ENCODE results near the gene SPOCK1.
"Not testable (repeated sequence)": the region's sequence is repeated elsewhere in the genome, so short reads cannot be mapped to it uniquely, and the experiment has no call there.

Gene SPOCK1

DNA sequence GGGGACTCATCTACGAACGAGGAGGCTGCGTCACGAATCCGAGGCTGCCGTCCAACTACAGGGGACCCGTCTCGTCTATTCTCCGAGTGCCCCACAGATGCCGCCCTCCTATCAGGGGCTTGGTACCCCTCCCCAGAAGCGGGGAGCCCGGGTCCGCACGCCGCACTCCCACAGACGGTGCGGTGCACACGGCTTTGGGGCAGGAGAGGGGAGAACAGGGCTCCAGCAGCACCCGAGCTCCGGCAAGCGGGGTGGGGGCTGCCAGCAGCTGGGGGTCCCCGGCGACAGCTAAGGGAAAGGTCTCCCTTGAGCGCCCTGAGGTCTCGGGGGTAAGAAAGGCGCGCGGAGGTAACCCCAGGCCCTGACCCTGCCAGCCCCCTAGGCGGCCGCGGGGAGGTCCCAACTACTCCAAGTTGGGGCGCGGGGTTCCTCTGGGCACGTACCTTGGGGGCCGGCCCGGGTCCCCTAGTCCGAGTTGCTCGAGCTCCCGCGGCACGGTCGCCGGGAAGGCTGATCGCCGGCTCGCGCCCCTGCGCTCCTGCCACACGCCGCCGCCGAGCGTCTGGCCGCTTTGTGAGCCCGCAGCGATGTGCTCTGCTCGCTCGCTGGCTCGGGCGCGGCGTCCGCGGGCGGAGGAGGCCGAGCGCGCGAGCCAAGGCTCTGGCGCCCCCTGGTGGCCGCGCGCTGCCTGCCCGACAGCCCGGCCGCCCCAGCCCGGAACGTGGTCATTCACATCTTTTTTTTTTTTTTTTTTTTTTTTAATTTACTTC, at the start of gene SPOCK1:
Gene SPOCK1 (minus strand): TSS at position 591 of the 770 bp plus-strand sequence.
- peak; percentile 5 to 16 (median 12) for DNase-seq

DNA sequence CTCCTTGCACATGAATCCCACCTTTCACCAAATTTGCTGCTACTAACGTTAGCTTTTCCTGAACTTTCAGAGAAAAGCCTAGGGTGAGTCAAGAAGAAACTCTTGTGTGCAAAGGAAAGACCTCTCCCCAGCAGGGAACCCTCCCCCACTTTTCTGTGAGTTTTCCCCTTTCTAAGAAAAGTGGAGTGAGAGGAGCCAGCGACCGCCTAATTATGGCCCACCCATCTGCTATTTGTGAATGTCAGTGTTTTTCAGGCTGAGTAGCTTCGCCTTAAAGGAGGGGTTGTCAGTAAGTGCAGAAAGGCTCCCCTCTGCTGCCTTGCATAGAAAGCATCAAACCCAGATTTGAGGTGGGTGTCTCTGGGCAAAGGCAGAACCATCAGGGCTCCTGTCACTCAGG, 46.8 kb upstream of the SPOCK1 start:
- no peak for DNase-seq

DNA sequence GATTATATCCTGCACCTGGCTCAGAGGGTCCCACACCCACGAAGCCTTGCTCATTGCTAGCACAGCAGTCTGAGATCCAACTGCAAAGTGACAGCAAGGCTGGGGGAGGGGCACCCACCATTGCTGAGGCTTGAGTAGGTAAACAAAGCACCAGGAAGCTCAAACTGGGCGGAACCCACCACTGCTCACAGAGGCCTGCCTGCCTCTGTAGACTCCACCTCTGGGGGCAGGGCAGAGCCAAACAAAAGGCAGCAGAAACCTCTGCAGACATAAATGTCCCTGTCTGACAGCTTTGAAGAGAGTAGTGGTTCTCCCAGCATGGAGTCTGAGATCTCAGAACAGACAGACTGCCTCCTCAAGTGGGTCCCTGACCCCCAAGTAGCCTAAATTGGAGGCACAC, 36.3 kb upstream of the SPOCK1 start:
- DNase-seq, result not testable (repeated sequence)

DNA sequence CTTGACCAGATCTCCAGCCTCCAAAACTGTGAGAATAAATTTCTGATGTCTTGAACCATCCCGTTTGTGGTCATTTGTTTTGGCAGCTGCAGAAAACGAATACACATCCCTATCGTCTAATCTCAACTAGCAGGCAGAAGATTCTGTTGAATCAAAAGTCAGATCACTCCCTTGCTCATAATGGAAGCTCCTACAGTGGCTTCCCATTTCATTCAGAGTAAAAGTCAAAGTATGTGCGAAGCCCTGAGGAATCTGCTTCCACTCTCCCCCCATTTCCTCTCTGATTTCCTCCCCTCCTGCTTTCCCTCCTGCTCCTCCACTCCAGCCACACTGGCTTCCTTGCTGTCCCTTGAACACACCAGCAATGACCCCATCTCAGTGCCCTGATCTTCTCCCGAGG, 34.8 kb upstream of the SPOCK1 start:
- DNase-seq, result no peak

DNA sequence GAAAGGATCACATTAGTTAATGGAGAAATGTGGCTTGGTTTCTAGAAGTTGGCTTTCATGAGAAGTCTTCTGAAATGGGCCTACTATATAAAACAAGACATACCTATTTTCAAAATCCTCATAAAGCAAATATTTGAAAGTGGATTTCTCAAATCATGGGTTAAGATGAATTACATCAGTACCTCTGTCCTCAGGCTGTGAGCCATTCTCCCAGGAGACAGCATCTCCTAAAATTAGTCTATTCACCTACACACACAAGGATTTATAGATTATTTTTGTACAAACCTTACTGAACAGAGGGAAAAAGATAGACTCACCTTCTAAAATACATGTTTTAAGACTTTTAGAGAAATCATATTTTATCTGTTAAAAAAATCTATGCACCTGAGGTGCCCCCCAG, 32.1 kb upstream of the SPOCK1 start:
- no peak for DNase-seq

DNA sequence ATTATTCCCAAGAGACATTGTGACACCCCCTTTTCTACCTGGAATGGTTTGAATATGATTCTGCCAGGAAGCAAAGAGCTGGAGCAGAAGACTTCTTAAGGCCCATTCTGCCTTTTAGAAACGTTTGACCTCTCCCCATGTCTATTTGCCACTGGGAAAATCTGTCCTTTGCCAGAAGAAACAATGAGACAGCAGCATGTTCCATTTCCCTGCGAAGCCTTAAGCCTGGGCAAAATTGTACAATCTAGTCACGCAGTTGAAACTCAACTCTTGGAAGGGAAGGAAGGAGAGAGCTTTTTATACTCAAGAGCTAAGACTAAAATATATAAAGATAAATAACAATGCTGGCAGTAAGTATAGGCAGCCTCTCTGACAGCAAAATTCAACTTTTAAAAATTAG, 22.1 kb upstream of the SPOCK1 start:
- DNase-seq, result no peak

DNA sequence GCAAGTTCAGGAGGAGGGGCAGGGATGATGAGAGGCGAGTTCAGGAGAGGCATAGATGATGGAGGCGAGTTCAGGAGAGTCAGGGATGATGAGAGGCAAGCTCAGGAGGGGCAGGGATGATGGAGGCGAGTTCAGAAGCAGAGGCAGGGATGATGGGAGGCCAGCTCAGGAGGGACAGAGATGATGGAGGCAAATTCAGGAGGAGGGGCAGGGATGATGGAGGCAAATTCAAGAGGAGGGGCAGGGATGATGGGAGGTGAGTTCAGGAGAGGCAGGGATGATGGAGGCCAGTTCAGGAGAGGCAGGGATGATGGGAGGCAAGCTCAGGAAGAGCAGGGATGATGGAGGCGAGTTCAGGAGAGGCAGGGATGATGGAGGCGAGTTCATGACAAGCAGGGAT, 17.8 kb upstream of the SPOCK1 start:
- no peak for DNase-seq

DNA sequence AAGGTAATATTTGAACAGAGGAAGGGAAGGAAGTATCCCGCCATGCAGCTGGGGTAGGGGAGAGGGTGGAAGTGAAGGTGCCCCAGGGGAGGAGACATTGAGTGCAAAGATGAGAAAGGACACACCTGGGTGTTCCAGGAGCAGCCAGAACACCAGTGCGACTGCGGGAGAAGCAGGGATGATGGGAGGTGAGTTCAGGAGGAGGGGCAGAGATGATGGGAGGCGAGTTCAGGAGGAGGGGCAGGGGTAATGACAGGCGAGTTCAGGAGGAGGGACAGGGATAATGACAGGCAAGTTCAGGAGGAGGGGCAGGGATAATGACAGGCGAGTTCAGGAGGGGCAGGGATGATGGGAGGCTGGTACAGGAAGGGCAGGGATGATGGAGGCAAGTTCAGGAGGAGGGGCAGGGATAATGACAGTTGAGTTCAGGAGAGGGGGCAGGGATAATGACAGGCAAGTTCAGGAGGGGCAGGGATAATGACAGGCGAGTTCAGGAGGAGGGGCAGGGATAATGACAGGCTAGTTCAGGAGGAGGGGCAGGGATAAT, 17.2 kb upstream of the SPOCK1 start:
- DNase-seq, result no peak

DNA sequence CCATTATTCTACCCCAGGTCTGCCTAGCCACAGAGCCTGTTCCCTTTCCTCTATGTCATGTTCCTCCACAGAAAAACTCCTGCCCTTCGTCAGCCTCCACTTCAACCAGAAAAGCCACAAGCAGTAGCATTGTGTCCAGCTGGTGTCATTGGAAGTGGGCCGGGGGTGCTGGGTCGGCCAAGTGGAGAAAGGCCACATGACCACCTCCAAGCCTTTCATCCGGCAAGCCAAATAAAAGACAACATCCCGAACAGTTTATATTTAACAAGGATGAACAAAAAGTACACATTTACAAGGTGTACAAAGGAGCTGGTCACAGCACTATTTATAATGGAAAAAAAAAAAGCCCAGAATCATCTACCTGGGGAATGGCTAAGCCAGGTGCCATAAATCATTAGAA, 16.1 kb upstream of the SPOCK1 start:
- no peak for DNase-seq

DNA sequence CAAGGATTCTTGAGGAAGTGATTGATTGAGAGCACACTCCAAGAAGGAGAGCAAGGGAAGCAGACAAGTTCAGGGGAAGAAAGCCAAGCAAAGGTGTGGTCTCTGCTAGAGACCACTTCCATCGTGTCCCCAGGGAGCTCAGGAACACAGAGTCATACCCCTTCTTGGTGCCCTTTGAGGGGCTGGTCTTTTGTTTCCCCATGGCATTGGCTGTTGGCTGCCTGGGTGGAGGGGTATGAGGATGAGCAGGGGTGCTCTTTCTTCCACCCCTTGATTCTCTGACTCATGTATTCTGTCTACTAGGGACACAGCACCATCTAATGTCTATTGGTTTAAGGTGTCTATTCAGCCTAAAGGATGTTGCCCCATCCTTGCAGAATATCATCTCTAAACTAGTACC, 11.5 kb upstream of the SPOCK1 start:
- DNase-seq, result no peak

DNA sequence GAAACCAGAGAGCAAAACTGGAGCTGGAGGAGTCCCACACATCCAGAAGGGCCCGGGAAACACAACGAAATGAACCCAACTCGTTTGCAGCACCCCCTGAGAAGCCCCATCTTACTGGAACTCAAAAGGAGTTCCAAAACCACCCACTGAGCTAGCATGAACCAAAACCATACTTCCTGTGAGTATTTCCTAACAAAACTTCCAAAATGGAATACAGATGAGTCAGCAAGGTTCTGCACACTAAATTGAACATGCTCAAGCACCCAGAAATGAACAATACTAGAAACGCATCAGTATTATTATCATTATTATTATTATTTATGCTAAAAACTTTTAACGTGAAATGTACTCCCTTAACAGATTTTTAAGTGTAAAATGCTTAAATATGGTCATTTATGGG, 8.0 kb upstream of the SPOCK1 start:
- DNase-seq, result no peak

DNA sequence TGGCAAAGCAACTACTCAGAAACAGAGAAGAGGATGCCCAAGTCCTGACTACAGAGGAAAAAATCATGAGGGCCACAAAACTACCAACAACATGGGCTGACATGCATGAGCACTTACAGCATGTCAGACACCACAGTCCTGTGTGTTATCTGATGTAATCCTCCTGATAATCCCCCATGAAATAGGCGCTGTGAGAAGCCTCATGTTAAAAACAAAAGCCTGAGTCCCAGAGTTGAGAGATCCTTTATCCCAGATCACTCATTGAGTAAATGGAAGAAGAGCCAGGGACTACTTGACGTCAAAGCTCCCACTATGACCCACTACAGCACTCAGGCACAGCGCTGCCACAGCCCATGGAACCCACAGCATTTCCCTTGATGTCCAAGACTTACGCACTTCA, 7.2 kb upstream of the SPOCK1 start:
- no peak for DNase-seq

DNA sequence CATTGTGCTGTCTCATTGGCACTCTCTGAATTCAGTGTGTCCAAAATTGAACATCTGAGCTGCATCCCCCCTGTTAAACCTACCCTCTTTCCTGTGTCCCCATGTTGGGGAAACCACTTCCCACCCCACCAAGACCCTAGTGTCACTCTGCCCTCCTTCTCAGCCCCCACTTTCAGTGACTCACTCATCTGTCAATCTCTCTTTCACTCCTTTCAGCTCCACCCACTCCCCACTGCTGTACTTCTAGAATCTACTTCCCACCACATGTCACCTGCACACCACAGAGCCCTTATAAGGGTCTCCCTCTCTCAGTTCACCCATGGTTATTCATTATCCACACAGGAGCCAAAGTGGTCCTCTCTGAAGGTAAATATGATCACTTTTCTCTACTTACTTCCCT, 5.8 kb upstream of the SPOCK1 start:
- DNase-seq, result no peak

DNA sequence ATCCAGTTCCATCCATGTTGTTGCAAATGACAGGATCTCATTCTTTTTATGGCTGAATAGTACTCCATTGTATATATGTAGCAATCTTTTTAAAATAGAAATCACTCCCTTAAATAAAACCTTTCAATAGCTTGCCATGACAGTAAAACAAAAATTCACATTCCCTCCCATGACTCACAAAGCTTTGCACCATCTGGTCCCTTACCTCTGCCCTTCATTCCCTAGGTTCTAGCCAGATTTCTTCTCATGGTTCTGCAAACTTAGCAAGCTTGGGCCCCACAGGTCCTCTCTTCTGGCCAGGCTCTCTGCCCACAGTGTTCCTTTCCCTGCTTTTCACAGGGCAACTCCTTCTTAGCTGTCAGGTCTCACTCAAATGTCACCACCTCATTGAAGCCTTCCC, 4.3 kb upstream of the SPOCK1 start:
- DNase-seq, result no peak

DNA sequence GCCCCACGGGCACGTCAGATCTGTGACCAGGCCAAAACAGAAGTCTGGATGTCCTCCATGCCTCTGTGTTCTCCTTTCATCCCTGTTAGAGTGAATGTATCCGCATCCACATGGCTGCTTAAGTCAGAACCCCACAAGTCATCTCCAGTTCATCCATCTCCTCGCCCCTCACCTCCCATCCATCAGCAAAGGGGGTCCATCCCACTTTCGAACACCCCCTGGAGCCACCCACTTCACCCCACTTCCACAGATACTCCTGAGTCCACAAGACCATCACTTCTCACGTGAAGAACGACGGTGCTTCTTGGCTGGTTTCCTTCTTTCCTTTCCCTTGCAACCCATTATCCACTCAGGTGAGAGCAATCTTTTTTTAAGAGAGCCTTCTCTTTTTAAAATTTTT, 3.5 kb upstream of the SPOCK1 start:
- no peak for DNase-seq

DNA sequence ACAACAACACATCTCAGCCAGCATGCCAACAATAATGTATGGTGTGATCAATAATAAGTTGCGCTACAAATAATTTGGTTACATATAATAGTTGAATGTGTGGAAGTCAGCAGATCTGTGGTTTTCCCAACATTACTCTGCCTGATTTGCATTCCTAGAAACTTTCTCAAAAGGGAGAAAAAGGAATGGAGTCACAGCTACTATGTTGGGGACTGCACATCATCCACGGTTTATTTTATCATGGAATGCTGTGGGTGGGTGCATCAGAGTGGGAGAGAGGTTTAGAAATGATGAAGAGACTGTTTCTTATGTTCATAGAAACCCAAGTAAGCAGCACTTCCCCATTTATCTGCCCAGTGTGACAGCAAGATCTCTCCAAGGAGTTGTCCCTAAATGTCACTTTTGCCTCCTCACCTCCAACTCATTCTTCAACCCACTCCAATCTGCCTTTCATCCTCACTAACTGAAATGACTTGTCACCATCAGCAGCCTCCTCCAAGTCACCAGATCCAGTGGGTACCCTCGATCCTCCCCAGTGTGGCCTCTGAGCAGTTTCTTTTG, 2.8 kb upstream of the SPOCK1 start:
- DNase-seq, result no peak

DNA sequence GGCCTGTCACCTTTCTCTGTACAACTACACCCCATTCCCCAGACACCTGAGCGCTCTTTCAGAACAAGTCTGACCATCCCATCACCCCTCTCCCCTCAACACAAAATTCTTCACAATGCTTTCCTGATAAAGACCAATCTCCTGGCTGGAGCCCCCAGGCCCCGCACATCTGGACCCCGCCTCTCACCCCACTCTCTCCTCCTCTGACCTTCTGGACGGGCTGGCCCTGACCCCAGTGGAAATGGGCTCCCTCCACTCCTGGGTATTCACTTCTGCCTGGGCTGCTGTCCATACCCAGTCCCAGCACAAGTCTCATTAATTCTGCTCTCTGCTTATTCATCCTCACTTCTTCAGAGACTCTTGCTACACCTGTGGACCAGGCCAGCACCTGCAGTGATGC, 2.1 kb upstream of the SPOCK1 start:
- no peak for DNase-seq

DNA sequence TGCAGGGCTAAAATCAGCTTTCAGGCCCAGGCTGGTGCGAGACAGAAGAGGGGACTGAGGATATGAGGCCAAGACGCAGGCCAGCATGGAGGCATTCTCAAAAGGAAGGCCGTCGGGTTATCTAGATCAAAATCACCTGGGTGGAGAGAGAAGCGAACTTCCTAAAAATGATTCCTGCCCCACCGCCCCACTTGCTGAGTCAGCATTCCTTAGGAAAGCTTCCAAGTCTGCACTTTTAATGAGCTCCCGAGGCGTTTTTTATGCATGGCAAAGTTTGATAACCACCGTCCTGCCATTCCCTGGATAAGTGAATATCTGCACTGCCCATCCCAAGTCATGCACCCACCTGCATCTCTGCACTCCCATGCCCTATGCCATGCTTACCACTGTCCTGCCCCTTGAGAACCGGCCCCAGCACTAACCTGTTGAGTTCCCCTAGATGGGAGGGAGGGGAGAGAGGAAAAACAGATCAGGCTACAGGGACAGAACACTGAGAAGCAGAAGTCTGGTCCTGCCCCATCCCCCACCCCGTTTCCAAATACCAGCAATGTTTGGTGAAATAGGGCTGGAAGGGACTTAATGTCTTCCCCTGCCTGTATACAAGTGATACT, 1.6 kb upstream of the SPOCK1 start:
- DNase-seq, result no peak

DNA sequence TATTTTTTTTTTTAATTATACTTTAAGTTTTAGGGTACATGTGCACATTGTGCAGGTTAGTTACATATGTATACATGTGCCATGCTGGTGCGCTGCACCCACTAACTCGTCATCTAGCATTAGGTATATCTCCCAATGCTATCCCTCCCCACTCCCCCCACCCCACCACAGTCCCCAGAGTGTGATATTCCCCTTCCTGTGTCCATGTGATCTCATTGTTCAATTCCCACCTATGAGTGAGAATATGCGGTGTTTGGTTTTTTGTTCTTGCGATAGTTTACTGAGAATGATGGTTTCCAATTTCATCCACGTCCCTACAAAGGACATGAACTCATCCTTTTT, 351 bp upstream of the SPOCK1 start:
- DNase-seq, result not testable (repeated sequence)

DNA sequence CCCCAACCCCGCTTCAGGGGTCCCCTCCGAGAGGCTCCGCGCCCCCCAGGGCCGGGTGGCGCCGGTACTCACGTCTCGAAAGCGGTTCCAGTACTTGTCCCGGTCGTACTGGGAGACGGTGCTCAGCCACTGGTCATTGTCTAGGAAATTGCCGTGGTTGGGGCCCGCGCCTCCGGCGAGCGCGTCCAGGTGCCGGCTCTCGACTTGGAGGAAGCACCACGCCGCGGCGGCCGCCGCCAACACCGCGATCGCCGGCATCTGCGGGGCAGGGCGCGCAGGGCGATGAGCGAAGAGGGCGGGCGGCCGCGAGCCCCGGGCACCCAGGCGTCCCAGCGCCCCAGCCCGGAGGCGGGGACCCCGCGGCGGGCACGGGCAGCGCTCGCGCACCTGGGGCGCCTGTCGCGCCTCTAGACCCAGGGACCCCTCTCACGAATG, 808 bp downstream of the SPOCK1 start:
- DNase-seq, result no peak

DNA sequence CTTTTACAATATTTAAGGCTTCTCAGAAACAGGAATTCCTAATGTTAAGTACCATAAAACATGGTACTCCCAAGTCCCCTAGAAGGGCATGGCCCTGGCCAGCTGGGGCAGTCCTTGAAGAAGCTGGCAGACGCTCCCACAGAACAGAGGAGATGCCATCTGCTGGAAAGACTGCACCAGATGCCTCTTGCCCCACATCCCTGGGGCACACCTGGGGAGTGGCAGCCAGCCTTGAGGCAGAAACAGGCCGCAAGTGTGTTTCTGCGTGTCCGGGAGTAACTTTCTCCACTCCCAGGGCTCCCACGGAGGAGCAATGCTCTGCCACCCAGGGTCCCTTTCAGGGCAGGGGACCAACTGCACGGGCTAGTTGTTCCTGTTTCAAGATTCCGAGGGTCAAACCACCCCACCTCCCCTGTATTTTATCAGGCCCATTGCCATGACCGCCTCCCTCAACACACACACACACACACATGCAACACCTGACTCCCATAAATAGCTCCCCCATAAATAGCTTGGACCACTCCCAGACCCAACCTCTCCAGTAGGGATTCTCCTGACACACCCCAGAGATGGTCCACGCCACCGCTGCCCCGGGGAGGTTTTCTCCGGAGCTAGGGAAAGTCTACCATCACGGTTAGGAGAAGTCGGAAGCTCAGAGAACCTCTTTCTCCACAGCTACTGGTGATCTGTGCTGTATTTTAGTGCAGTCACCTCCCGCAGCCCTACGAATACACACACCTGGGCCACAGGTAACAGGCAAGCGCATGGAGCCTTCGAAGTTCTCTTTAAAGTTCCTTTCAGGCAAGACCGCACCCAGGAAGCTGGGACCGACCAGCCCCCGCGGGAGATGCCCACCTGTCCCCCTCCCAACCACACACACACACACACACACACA, 1.5 kb downstream of the SPOCK1 start:
- DNase-seq, result no peak

DNA sequence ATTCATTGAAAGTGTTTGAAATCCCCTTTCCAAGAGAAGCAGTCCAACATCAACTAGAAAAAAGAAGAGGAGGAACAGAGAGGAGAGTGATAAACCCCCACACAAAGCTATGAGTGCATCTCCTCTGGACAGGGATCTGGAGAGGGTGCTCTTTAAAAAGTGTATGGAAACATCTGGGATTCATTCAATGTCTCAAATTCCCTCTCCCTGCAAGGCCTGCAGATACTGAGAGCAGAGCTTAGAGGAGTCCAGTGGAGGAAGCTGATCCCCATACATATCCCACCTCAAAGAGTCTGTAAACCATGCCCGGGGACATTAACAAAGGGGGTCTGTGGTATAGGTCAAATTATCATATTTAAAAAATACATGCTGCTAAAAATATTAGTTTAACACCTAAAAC, 2.2 kb downstream of the SPOCK1 start:
- DNase-seq, result no peak

DNA sequence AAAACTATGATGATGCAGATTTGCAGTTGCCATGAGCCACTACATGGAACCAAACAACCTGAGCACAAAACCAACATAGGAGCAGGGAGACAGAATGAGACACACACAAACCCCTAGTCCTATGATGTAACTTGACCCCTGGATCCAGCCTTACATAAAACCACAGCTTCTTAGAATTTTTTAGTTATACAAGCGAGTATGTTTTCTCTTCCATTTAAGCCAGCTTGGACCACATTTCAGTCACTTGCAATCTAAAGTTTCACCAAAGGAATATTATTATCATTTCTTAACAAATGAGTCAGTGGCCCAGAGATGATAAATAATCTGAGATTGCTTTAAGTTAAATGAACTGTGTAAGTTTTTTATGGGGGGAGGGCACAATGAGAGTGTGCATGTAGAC, 6.8 kb downstream of the SPOCK1 start:
- DNase-seq, result no peak
